22Rv1 (cell line): ENCODE data around the gene SORCS2.

Experiments
- ZFX ChIP-seq: fragments of 450-650 bp; IDR thresholded peaks from 2 replicates; pipeline ENCODE4 v1.6.1; 2017; ENCODE audit warnings: antibody characterized with exemption, borderline replicate concordance
- TF ChIP-seq, protein P1 (sequence below): fragments of 450-650 bp; IDR thresholded peaks from 2 replicates; pipeline ENCODE4 v1.5.1; 2017; ENCODE audit warnings: mild to moderate bottlenecking

GRCh38 chr4:7532043-7532442 lies 339.7 kb downstream of the SORCS2 start:
- TF ChIP-seq, protein P1, sequence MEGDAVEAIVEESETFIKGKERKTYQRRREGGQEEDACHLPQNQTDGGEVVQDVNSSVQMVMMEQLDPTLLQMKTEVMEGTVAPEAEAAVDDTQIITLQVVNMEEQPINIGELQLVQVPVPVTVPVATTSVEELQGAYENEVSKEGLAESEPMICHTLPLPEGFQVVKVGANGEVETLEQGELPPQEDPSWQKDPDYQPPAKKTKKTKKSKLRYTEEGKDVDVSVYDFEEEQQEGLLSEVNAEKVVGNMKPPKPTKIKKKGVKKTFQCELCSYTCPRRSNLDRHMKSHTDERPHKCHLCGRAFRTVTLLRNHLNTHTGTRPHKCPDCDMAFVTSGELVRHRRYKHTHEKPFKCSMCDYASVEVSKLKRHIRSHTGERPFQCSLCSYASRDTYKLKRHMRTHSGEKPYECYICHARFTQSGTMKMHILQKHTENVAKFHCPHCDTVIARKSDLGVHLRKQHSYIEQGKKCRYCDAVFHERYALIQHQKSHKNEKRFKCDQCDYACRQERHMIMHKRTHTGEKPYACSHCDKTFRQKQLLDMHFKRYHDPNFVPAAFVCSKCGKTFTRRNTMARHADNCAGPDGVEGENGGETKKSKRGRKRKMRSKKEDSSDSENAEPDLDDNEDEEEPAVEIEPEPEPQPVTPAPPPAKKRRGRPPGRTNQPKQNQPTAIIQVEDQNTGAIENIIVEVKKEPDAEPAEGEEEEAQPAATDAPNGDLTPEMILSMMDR = no peak
- no peak for TF ChIP-seq ZFX
